ENCODE results near the gene FOS.

Gene FOS

GRCh38 chr14:75254901-75255584, 23.6 kb upstream of the FOS start:
- H3K9me3 ChIP-seq, result no peaks in the 10 kb centered on the region
- no peak for DNase-seq
- TF ChIP-seq CTCF (IDR thresholded peaks at IDR 0.05; ENCODE audit: low read depth, low read length), result no peak
- no peaks in the 10 kb centered on the region for H3K36me3 ChIP-seq
- peaks cover 2% of the 10 kb centered on the region; the same call in 1 of the 2 replicates for H3K4me1 ChIP-seq
- H3K4me3 ChIP-seq (ENCODE audit: low read depth, low read length), result no peak overlapping the region
- H3K27me3 ChIP-seq, result no peaks in the 10 kb centered on the region

- Histone ChIP-seq H3K36me3 (no peaks in the 10 kb centered on the region), H3K27me3 (no peaks in the 10 kb centered on the region), H3K4me3 (ENCODE audit: low read depth, low read length) (peak overlapping the region; percentile 58), H3K9me3 (no peaks in the 10 kb centered on the region), H3K4me1 (peaks cover 8% of the 10 kb centered on the region; the same call in 1 of the 2 replicates)
- no peak for TF ChIP-seq CTCF (IDR thresholded peaks at IDR 0.05; ENCODE audit: low read depth, low read length)
- no peak for DNase-seq
Observed at GRCh38 chr14:75258079-75258802, 20.4 kb upstream of the FOS start.

GRCh38 chr14:75258803-75259509, 19.7 kb upstream of the FOS start:
- peak; percentile 99 for DNase-seq
- TF ChIP-seq CTCF (IDR thresholded peaks at IDR 0.05; ENCODE audit: low read depth, low read length), result no peak
- H3K4me3 ChIP-seq (ENCODE audit: low read depth, low read length), result peak overlapping the region; percentile 63
- peaks cover 8% of the 10 kb centered on the region; the same call in 1 of the 2 replicates for H3K4me1 ChIP-seq
- no peaks in the 10 kb centered on the region for H3K36me3 ChIP-seq
- no peaks in the 10 kb centered on the region for H3K9me3 ChIP-seq
- no peaks in the 10 kb centered on the region for H3K27me3 ChIP-seq

GRCh38 chr14:75259510-75259855, 19.1 kb upstream of the FOS start:
- H3K9me3 ChIP-seq, result no peaks in the 10 kb centered on the region
- TF ChIP-seq CTCF (IDR thresholded peaks at IDR 0.05; ENCODE audit: low read depth, low read length), result peak; percentile 33
- DNase-seq, result no peak
- H3K4me3 ChIP-seq (ENCODE audit: low read depth, low read length), result peak overlapping the region; percentile 63
- H3K4me1 ChIP-seq, result peaks cover 8% of the 10 kb centered on the region; the same call in 1 of the 2 replicates
- H3K27me3 ChIP-seq, result no peaks in the 10 kb centered on the region
- no peaks in the 10 kb centered on the region for H3K36me3 ChIP-seq

GRCh38 chr14:75260025-75260763, 18.4 kb upstream of the FOS start:
- Histone ChIP-seq H3K9me3 (no peaks in the 10 kb centered on the region), H3K36me3 (no peaks in the 10 kb centered on the region), H3K27me3 (no peaks in the 10 kb centered on the region), H3K4me1 (peaks cover 8% of the 10 kb centered on the region; the same call in 1 of the 2 replicates), H3K4me3 (ENCODE audit: low read depth, low read length) (0 out of 2 replicates have a peak overlapping the region, but pooled peaks have one; percentile 2)
- TF ChIP-seq CTCF (IDR thresholded peaks at IDR 0.05; ENCODE audit: low read depth, low read length), result no peak
- DNase-seq, result no peak
